H1 (cell line): ENCODE measurements around the gene DCUN1D4. TPM values are rescaled to one million over a fixed set of nuclear protein-coding genes. Genes with fewer than 3 reads are reported as not detected.

Experiments
- polyA plus RNA-seq, 7 experiments: library from polyadenylated mRNA; depleted of rRNA in 3 of 7; stranded (reverse) in 5 of 7; unstranded in 2 of 7; fragments of >200 nt in 5 of 7; fragments of 200-250 nt in 2 of 7; gene quantifications; 1 replicate in 5 of 7; 2 replicates in 1 of 7; 4 replicates in 1 of 7; pipeline versions ENCODE4 v1.2.1 to v1.2.3, GENCODE V29; 2011 to 2013; ENCODE audit warnings: missing spikeins in 2 of 7, mixed read lengths in 2 of 7
- total RNA-seq: library from RNA; stranded (reverse); fragmentation: NEBNext Ultra II Directional; extraction: Animal tissue kit (Norgen Biotek cat#: 25700); gene quantifications from 2 replicates; pipeline ENCODE4 v1.2.1, GENCODE V29; 2021
- TF ChIP-seq, protein P1 (sequence below): IDR thresholded peaks from 2 replicates; pipeline ENCODE4 v1.6.1; 2011; ENCODE audit warnings: low read depth, mild to moderate bottlenecking, low read length; ENCODE audit not compliant: insufficient read depth

The DCUN1D4 gene
- total and polyA plus RNA-seq, 2 of the 8 experiments (the other 6 are each of a cell fraction or from before 2014, with no cell fraction given): 22.9 to 55.9 TPM

DNA sequence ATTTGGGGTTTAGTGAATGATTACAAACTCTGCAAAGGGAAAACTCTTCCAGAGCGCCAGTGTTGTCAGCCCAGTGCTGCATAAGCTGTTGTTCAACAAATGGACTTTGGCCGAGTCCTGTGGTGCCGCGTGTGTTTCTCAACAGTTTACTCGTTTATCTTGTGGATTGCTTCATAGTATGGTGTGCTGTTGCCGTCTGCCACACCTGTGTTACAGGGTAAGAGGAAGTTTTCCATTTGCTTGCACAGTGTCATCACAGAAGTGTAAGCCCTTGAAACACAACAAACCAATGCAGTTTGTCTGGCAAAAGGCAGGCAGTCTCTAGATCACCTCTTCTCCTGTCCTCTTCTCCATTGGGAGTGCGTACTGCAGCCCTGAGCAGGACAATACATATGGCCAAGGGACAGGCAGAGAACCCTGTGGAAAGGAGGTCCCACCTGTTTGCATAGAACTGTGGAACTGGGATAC is 66.3 kb downstream of the DCUN1D4 start (continued):
- TF ChIP-seq, protein P1, sequence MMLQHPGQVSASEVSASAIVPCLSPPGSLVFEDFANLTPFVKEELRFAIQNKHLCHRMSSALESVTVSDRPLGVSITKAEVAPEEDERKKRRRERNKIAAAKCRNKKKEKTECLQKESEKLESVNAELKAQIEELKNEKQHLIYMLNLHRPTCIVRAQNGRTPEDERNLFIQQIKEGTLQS: no peak
